WTC11 (cell line): ENCODE data around the gene GALNT12. TPM values are rescaled to one million over a fixed set of nuclear protein-coding genes. Genes with fewer than 3 reads are reported as not detected.
A peak's percentile ranks its signal among the peaks of the same experiment; 100 is the strongest.

Experiments used
- ATAC-seq: fragments of 200-7000 bp; cut with Tn5 transposase; 2 replicates; pipeline ENCODE4 v1.10.0; 2021; ENCODE audit warnings: mild to moderate bottlenecking, moderate library complexity
- CTCF ChIA-PET: fragments of 300-600 bp; sonication (Branson Sonifier 250); formaldehyde crosslinking; loops from one replicate; lab custom pipeline; 2021; ENCODE audit warnings: antibody characterized with exemption; lab: Charles Lee
- POLR2A ChIA-PET: fragments of 350-600 bp; sonication (Branson Sonifier 250); formaldehyde crosslinking; loops from one replicate; lab custom pipeline; 2021; ENCODE audit warnings: antibody characterized with exemption; lab: Charles Lee
- DNase-seq: peaks from one replicate; pipeline ENCODE4 v3.0.0; 2021; ENCODE audit warnings: low spot score
- H3K27ac Mint-ChIP-seq: 2 replicates; pipeline ENCODE4 v1.8.0; 2021; ENCODE audit warnings: mixed read lengths
- H3K27me3 Mint-ChIP-seq: 2 replicates; pipeline ENCODE4 v1.8.0; 2021; ENCODE audit warnings: low read depth, mild to moderate bottlenecking, moderate library complexity, mixed read lengths
- H3K36me3 Mint-ChIP-seq: 2 replicates; pipeline ENCODE4 v1.8.0; 2021; ENCODE audit warnings: mixed read lengths
- H3K4me1 Mint-ChIP-seq: 2 replicates; pipeline ENCODE4 v1.8.0; 2022; ENCODE audit warnings: mixed read lengths
- H3K4me3 Mint-ChIP-seq: 2 replicates; pipeline ENCODE4 v1.8.0; 2021; ENCODE audit warnings: mild to moderate bottlenecking, moderate library complexity, mixed read lengths
- H3K9me3 Mint-ChIP-seq: 2 replicates; pipeline ENCODE4 v1.8.0; 2021; ENCODE audit warnings: mixed read lengths
- E2F5 ChIP-seq: sonication (generic); formaldehyde crosslinking; IDR thresholded peaks from 2 replicates; pipeline ENCODE4 v1.8.1; 2022; ENCODE audit warnings: mild to moderate bottlenecking, moderate library complexity, missing genetic modification reagents
- ELF4 ChIP-seq: sonication (generic); formaldehyde crosslinking; IDR thresholded peaks from 2 replicates; pipeline ENCODE4 v1.8.1; 2022; ENCODE audit warnings: low read depth, mild to moderate bottlenecking, moderate library complexity, missing genetic modification reagents
- ESRRA ChIP-seq: sonication (generic); formaldehyde crosslinking; IDR thresholded peaks from 2 replicates; pipeline ENCODE4 v1.8.1; 2022; ENCODE audit warnings: mild to moderate bottlenecking, missing genetic modification reagents, borderline replicate concordance
- FOXJ3 ChIP-seq: sonication (generic); formaldehyde crosslinking; IDR thresholded peaks from 2 replicates; pipeline ENCODE4 v1.9.0; 2021; ENCODE audit warnings: missing genetic modification reagents, mild to moderate bottlenecking, borderline replicate concordance
- FOXP4 ChIP-seq: sonication (generic); formaldehyde crosslinking; IDR thresholded peaks from 2 replicates; pipeline ENCODE4 v1.8.0; 2022; ENCODE audit warnings: mild to moderate bottlenecking, missing genetic modification reagents
- HMGXB4 ChIP-seq: sonication (generic); formaldehyde crosslinking; IDR thresholded peaks from 2 replicates; pipeline ENCODE4 v1.8.1; 2023; ENCODE audit warnings: mild to moderate bottlenecking, moderate library complexity, missing genetic modification reagents
- JAZF1 ChIP-seq: fragments of 250-450 bp; sonication (Bioruptor Pico); IDR thresholded peaks from 2 replicates; pipeline ENCODE4 v1.9.0; 2021; ENCODE audit warnings: moderate library complexity, mild to moderate bottlenecking, inconsistent platforms
- ZBTB43 ChIP-seq: sonication (generic); formaldehyde crosslinking; IDR thresholded peaks from 2 replicates; pipeline ENCODE4 v1.8.1; 2023; ENCODE audit warnings: mild to moderate bottlenecking, missing genetic modification reagents
- ZNF232 ChIP-seq: sonication (generic); formaldehyde crosslinking; IDR thresholded peaks from 2 replicates; pipeline ENCODE4 v1.8.0; 2022; ENCODE audit warnings: mild to moderate bottlenecking, missing genetic modification reagents
- ZNF263 ChIP-seq: sonication (generic); formaldehyde crosslinking; IDR thresholded peaks from 2 replicates; pipeline ENCODE4 v1.8.1; 2022; ENCODE audit warnings: low read depth, mild to moderate bottlenecking, moderate library complexity, missing genetic modification reagents
- ZNF317 ChIP-seq: sonication (generic); formaldehyde crosslinking; IDR thresholded peaks from 2 replicates; pipeline ENCODE4 v1.8.1; 2023; ENCODE audit warnings: low read depth, mild to moderate bottlenecking, moderate library complexity, missing genetic modification reagents, borderline replicate concordance
- ZNF416 ChIP-seq: fragments of 250-450 bp; sonication (Bioruptor Pico); IDR thresholded peaks from 2 replicates; pipeline ENCODE4 v1.9.0; 2021; ENCODE audit warnings: mild to moderate bottlenecking, inconsistent platforms
- total RNA-seq: library from RNA; stranded (reverse); gene quantifications from 3 replicates; pipeline ENCODE4 v1.2.3, GENCODE V29; 2021
- TF ChIP-seq, protein P1 (sequence below): fragments of 200-600 bp; IDR thresholded peaks from 2 replicates; pipeline ENCODE4 v1.8.0; 2022; ENCODE audit warnings: antibody characterized with exemption
- TF ChIP-seq, protein P2 (sequence below): fragments of 250-450 bp; sonication (Bioruptor Pico); IDR thresholded peaks from 2 replicates; pipeline ENCODE4 v1.9.0; 2021; ENCODE audit warnings: moderate library complexity, mild to moderate bottlenecking, inconsistent platforms, borderline replicate concordance

The GALNT12 gene
- total RNA-seq, 1 experiment from 2014 or later = 19.3 TPM

GRCh38 chr9:98773721-98774120 lies 33.7 kb upstream of the GALNT12 start:
- H3K4me1 Mint-ChIP-seq = peaks cover 2% of the 10 kb centered on the region; the same call in 1 of the 2 replicates

DNA sequence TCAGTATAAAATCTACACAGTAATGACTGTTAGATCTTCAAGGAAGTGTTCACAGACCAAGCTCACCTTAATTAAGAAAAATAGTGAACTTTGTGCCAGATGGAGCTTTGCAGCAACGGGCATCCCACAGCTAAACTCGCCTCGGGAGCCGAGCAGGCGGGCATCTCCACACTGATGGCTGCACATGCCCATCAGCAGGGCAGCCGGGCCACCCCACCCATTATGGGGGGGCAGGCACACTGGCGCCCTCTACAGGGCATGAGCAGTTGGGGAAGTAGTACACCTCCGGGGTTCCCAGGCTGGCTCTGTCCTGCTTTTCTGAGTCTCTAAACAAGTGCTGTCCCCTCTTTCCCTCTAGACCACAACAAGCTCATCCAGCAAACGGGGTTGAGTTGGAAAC lies 32.7 kb upstream of the GALNT12 start:
- peak; percentile 63 for DNase-seq
- TF ChIP-seq, protein P1, sequence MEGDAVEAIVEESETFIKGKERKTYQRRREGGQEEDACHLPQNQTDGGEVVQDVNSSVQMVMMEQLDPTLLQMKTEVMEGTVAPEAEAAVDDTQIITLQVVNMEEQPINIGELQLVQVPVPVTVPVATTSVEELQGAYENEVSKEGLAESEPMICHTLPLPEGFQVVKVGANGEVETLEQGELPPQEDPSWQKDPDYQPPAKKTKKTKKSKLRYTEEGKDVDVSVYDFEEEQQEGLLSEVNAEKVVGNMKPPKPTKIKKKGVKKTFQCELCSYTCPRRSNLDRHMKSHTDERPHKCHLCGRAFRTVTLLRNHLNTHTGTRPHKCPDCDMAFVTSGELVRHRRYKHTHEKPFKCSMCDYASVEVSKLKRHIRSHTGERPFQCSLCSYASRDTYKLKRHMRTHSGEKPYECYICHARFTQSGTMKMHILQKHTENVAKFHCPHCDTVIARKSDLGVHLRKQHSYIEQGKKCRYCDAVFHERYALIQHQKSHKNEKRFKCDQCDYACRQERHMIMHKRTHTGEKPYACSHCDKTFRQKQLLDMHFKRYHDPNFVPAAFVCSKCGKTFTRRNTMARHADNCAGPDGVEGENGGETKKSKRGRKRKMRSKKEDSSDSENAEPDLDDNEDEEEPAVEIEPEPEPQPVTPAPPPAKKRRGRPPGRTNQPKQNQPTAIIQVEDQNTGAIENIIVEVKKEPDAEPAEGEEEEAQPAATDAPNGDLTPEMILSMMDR = peak; percentile 68
- TF ChIP-seq FOXJ3 (CRISPR knock-in tag) = no peak
- TF ChIP-seq, all 79 proteins: peak for 1
- Mint-ChIP-seq H3K4me3 (no peak overlapping the region), H3K36me3 (peaks cover 49% of the 10 kb centered on the region), H3K27me3 (no peaks in the 10 kb centered on the region), H3K27ac (no peak overlapping the region), H3K4me1 (peaks cover 2% of the 10 kb centered on the region; the same call in 1 of the 2 replicates), H3K9me3 (no peaks in the 10 kb centered on the region)
- ATAC-seq = peak; percentile 61
- POLR2A ChIA-PET = interaction anchor here (0.6 kb wide), 1 partner anchor 251 kb away, joined by 3 read pairs; no protein-coding TSS in a partner anchor
- CTCF ChIA-PET = interaction anchor here (1.0 to 4.1 kb wide), 29 partner anchors 8 to 701 kb away, joined by 3 to 36 read pairs (median 5); no protein-coding TSS in a partner anchor

More at GRCh38 chr9:98773721-98774120, 33.7 kb upstream of the GALNT12 start:
- ChIA-PET POLR2A (interaction anchor here (0.6 to 1.0 kb wide), 3 partner anchors 68 to 393 kb away, joined by 3 to 9 read pairs (median 3); no protein-coding TSS in a partner anchor), CTCF (interaction anchor here (0.6 to 4.1 kb wide), 14 partner anchors 18 to 700 kb away, joined by 3 to 36 read pairs (median 4); no protein-coding TSS in a partner anchor)
- no peak overlapping the region for H3K27ac Mint-ChIP-seq
- no peak for DNase-seq
- no peaks in the 10 kb centered on the region for H3K27me3 Mint-ChIP-seq
- peak; percentile 34 for ATAC-seq
- H3K36me3 Mint-ChIP-seq = peaks cover 54% of the 10 kb centered on the region
- no peaks in the 10 kb centered on the region for H3K9me3 Mint-ChIP-seq
- TF ChIP-seq ZNF232 (CRISPR knock-in tag) (no peak), ESRRA (CRISPR knock-in tag) (no peak)
- TF ChIP-seq, protein P2, sequence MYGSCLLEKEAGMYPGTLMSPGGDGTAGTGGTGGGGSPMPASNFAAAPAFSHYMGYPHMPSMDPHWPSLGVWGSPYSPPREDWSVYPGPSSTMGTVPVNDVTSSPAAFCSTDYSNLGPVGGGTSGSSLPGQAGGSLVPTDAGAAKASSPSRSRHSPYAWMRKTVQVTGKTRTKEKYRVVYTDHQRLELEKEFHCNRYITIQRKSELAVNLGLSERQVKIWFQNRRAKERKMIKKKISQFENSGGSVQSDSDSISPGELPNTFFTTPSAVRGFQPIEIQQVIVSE (CRISPR knock-in tag) = no peak
- no peak overlapping the region for H3K4me3 Mint-ChIP-seq

DNA sequence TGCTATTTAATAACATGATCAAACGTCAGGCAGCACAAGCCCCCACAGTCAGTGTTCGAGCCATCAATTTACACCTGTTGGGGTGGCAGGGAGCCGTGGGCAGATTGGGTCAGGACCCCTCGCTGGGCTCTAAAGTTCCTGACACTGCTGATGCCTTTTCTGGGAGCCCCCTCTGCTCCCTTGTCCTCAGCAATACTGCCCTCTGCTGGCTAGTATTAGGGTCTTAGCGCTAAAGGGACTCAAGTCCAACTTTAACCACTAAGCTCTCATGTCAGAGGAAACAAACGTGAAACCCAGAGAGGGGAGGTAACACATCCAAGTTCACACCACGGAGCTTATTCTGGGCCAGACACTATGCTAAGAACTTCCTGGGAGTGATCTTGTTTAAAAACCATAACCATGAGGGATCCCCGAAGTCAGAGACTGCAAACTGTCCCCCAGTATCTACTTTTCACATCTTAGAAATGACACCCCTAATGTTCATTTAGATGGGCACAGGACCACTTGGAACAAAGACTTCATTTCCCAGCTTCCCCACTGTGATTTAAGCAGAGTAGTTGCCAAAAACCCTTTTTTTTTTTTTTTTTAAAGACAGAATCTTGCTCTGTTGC lies 31.5 kb upstream of the GALNT12 start:
- H3K27me3 Mint-ChIP-seq = no peaks in the 10 kb centered on the region
- DNase-seq = peak; percentile 74
- no peak overlapping the region for H3K4me3 Mint-ChIP-seq
- ChIA-PET CTCF (interaction anchor here (0.6 to 4.1 kb wide), 67 partner anchors 9 to 793 kb away, joined by 3 to 36 read pairs (median 4); partner anchors contain the start of genes ANKS6, ANP32B, COL15A1 and GABBR2), POLR2A (interaction anchor here (0.5 to 0.6 kb wide), 2 partner anchors 52 to 462 kb away, joined by 3 read pairs; no protein-coding TSS in a partner anchor)
- TF ChIP-seq JAZF1 (CRISPR knock-in tag) = no peak
- TF ChIP-seq ELF4 (CRISPR knock-in tag) = no peak
- TF ChIP-seq, protein P1 = peak; percentile 47
- no peak for TF ChIP-seq ZNF263
- TF ChIP-seq ZBTB43 (CRISPR knock-in tag) = no peak
- H3K27ac Mint-ChIP-seq = no peak overlapping the region
- peaks cover 2% of the 10 kb centered on the region; the same call in 1 of the 2 replicates for H3K4me1 Mint-ChIP-seq
- H3K36me3 Mint-ChIP-seq = peaks cover 43% of the 10 kb centered on the region
- peak; percentile 83 for ATAC-seq
- no peaks in the 10 kb centered on the region for H3K9me3 Mint-ChIP-seq

GRCh38 chr9:98777618-98778017 lies 29.9 kb upstream of the GALNT12 start:
- ChIA-PET CTCF (no interaction called here), POLR2A (no interaction called here)
- ATAC-seq = no peak
- no peaks in the 10 kb centered on the region for H3K9me3 Mint-ChIP-seq
- H3K27ac Mint-ChIP-seq = no peak overlapping the region
- no peaks in the 10 kb centered on the region for H3K27me3 Mint-ChIP-seq
- H3K4me3 Mint-ChIP-seq = no peak overlapping the region
- peaks cover 2% of the 10 kb centered on the region; the same call in 1 of the 2 replicates for H3K4me1 Mint-ChIP-seq
- DNase-seq = no peak
- peaks cover 43% of the 10 kb centered on the region for H3K36me3 Mint-ChIP-seq
- TF ChIP-seq ZNF416 (no peak), ZNF317 (no peak), FOXP4 (CRISPR knock-in tag) (no peak), E2F5 (CRISPR knock-in tag) (no peak), HMGXB4 (no peak)
